Thyroid gland (tissue), 4 donors: ENCODE data around the gene RPL22.

Experiments
- CTCF ChIP-seq, 6 experiments: fragments of 200-600 bp in 3 of 6; fragments of 450-650 bp in 3 of 6; sonication (generic) in 3 of 6; IDR thresholded peaks; one replicate each; pipeline ENCODE4 v1.5.1; 2016 to 2019; ENCODE audit warnings: antibody characterized with exemption in 6 of 6, mild to moderate bottlenecking in 2 of 6, inconsistent platforms in 1 of 6, moderate library complexity in 1 of 6
- POLR2A ChIP-seq, 2 donors: fragments of 450-650 bp; IDR thresholded peaks; one replicate each; pipeline ENCODE4 v1.6.1; 2017; ENCODE audit warnings: antibody characterized with exemption in 2 of 2, mild to moderate bottlenecking in 2 of 2, moderate library complexity in 1 of 2

DNA sequence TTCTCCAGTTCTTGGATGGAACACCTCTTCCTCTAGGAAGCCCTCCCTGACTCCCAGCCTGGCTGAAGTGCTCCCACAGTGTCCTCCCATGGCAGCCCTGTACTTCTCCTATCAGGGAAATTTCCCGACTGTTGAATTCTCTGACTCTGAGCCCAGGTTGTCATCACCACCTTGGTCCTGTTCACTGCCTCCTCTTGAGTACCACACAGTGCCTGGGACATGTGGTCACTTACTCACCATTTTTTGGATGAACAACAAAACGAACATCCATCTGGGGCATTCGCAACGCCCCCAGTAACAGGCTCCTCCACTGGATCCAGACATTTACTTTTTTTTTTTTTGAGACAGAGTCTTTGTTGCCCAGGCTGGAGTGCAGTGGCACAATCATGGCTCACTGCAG, 56.7 kb downstream of the RPL22 start:
- TF ChIP-seq CTCF (IDR thresholded peaks at IDR 0.05) (no peak), POLR2A (IDR thresholded peaks at IDR 0.05) (no peak)
